Tibial artery (tissue), 4 donors: ENCODE measurements around the gene BRSK2.

Experiments used
- DNase-seq, 2 donors: peaks; one replicate each; pipeline ENCODE4 v3.0.0-alpha.2; 2019
- H3K27ac ChIP-seq, 2 donors: fragments of 200-600 bp; sonication (generic) in 1 of 2; 1 replicate in 1 of 2; 2 replicates in 1 of 2; pipeline ENCODE4 v1.5.1; 2018 to 2019; ENCODE audit warnings: mild to moderate bottlenecking in 1 of 2
- H3K27me3 ChIP-seq, 2 donors: fragments of 200-600 bp; sonication (generic) in 1 of 2; one replicate each; pipeline versions ENCODE4 v1.5.1 to v1.6.0; 2016 to 2019
- H3K36me3 ChIP-seq, 3 donors: fragments of 200-600 bp; sonication (generic) in 2 of 3; one replicate each; pipeline ENCODE4 v1.5.1; 2016 to 2019; ENCODE audit warnings: mild to moderate bottlenecking in 2 of 3
- H3K4me1 ChIP-seq, 4 donors: fragments of 200-600 bp; sonication (generic) in 2 of 4; 1 replicate in 3 of 4; 2 replicates in 1 of 4; pipeline ENCODE4 v1.5.1; 2016 to 2019
- H3K4me3 ChIP-seq, 2 donors: fragments of 200-600 bp; sonication (generic) in 1 of 2; 1 replicate in 1 of 2; 2 replicates in 1 of 2; pipeline ENCODE4 v1.5.1; 2018 to 2019; ENCODE audit warnings: mild to moderate bottlenecking in 2 of 2
- H3K9me3 ChIP-seq, 3 donors: fragments of 200-600 bp; sonication (generic) in 1 of 3; one replicate each; pipeline ENCODE4 v1.5.1; 2016 to 2019
- CTCF ChIP-seq, 2 experiments: fragments of 200-600 bp in 1 of 2; fragments of 450-650 bp in 1 of 2; IDR thresholded peaks; one replicate each; pipeline ENCODE4 v1.5.1; 2017 to 2019; ENCODE audit warnings: antibody characterized with exemption in 2 of 2, mild to moderate bottlenecking in 1 of 2, moderate library complexity in 1 of 2
- intact Hi-C: fragments of 100-400 bp; cut with DNase I; formaldehyde crosslinking; loops from one replicate; pipeline ENCODE4 v1.15.0; 2023; ENCODE audit warnings: low total_unique reads

The BRSK2 gene

GRCh38 chr11:1505480-1505879 lies 115.7 kb downstream of the BRSK2 start:
- Histone ChIP-seq H3K36me3 (peaks cover 0 to 7% (median 0%) of the 10 kb centered on the region in 3 donors), H3K4me1 (peaks cover 0 to 88% (median 76%) of the 10 kb centered on the region in 4 donors), H3K4me3 (no peak overlapping the region), H3K27ac (peak overlapping the region; percentile 68 to 87), H3K27me3 (no peaks in the 10 kb centered on the region), H3K9me3 (no peaks in the 10 kb centered on the region)
- DNase-seq: peak in 1 of 2 donors; percentile 62
- intact Hi-C loops: loop anchor here (2.0 kb wide), 1 partner anchor 19 kb away; the partner anchor contains the start of gene MOB2
- no peak for TF ChIP-seq CTCF (IDR thresholded peaks at IDR 0.05)

GRCh38 chr11:1506981-1507380 lies 117.2 kb downstream of the BRSK2 start:
- Histone ChIP-seq H3K4me1 (peaks cover 0 to 81% (median 75%) of the 10 kb centered on the region in 4 donors), H3K36me3 (no peaks in the 10 kb centered on the region), H3K27ac (peak overlapping the region; percentile 68 to 87), H3K9me3 (no peaks in the 10 kb centered on the region), H3K27me3 (no peaks in the 10 kb centered on the region), H3K4me3 (peak overlapping the region; percentile 6 to 23)
- DNase-seq: peak in 1 of 2 donors; percentile 68
- no peak for TF ChIP-seq CTCF (IDR thresholded peaks at IDR 0.05)
- intact Hi-C loops: no loop called here

GRCh38 chr11:1507381-1508140 lies 117.8 kb downstream of the BRSK2 start:
- no peak for TF ChIP-seq CTCF (IDR thresholded peaks at IDR 0.05)
- H3K27ac ChIP-seq: peak overlapping the region; percentile 68 to 87
- peak overlapping the region; percentile 6 to 23 for H3K4me3 ChIP-seq
- peak; percentile 59 to 92 for DNase-seq
- no peaks in the 10 kb centered on the region for H3K9me3 ChIP-seq
- intact Hi-C loops: no loop called here
- no peaks in the 10 kb centered on the region for H3K27me3 ChIP-seq
- no peaks in the 10 kb centered on the region for H3K36me3 ChIP-seq
- peaks cover 0 to 80% (median 72%) of the 10 kb centered on the region in 4 donors for H3K4me1 ChIP-seq

- intact Hi-C loops: no loop called here
- H3K27ac ChIP-seq: peak overlapping the region; percentile 68 to 87
- peak in 1 of 2 donors; percentile 75 for DNase-seq
- H3K4me3 ChIP-seq: no peak overlapping the region
- peaks cover 0 to 80% (median 68%) of the 10 kb centered on the region in 4 donors for H3K4me1 ChIP-seq
- H3K27me3 ChIP-seq: no peaks in the 10 kb centered on the region
- TF ChIP-seq CTCF (IDR thresholded peaks at IDR 0.05): no peak
- no peaks in the 10 kb centered on the region for H3K36me3 ChIP-seq
- H3K9me3 ChIP-seq: no peaks in the 10 kb centered on the region
Observed at GRCh38 chr11:1508491-1508891, 118.8 kb downstream of the BRSK2 start.

- peak overlapping the region; percentile 68 to 87 for H3K27ac ChIP-seq
Observed at GRCh38 chr11:1508986-1509385, 119.3 kb downstream of the BRSK2 start.

More at GRCh38 chr11:1508986-1509385, 119.3 kb downstream of the BRSK2 start:
- TF ChIP-seq CTCF (IDR thresholded peaks at IDR 0.05): no peak
- Histone ChIP-seq H3K27me3 (no peaks in the 10 kb centered on the region), H3K36me3 (no peaks in the 10 kb centered on the region), H3K4me3 (no peak overlapping the region), H3K4me1 (peaks cover 0 to 80% (median 68%) of the 10 kb centered on the region in 4 donors), H3K9me3 (no peaks in the 10 kb centered on the region)
- peak in 1 of 2 donors; percentile 67 for DNase-seq
- intact Hi-C loops: no loop called here
